Activated B cell treated with CpG ODN at 0.5 μM for 24 hours (primary cell): ENCODE data around the gene GADL1. TPM values are rescaled to one million over a fixed set of nuclear protein-coding genes. Genes with fewer than 3 reads are reported as not detected.

Experiments
- ATAC-seq: fragments of 200-7000 bp; cut with Tn5 transposase; one replicate; pipeline ENCODE4 v1.10.0; 2021; ENCODE audit warnings: low read depth, mild to moderate bottlenecking, moderate library complexity
- CTCF ChIA-PET: fragments of 350-600 bp; sonication (Branson Sonifier 250); formaldehyde crosslinking; loops from one replicate; lab custom pipeline; 2021; ENCODE audit warnings: antibody characterized with exemption; lab: Charles Lee
- POLR2A ChIA-PET: fragments of 350-600 bp; sonication (Branson Sonifier 250); formaldehyde crosslinking; loops from one replicate; lab custom pipeline; 2021; ENCODE audit warnings: antibody characterized with exemption; lab: Charles Lee
- DNase-seq: peaks from one replicate; pipeline ENCODE4 v3.0.0; 2022
- H3K27ac Mint-ChIP-seq: one replicate; pipeline ENCODE4 v1.8.0; 2020; ENCODE audit warnings: mixed read lengths
- H3K27me3 Mint-ChIP-seq: one replicate; pipeline ENCODE4 v1.8.0; 2021; ENCODE audit warnings: mixed read lengths
- H3K36me3 Mint-ChIP-seq: one replicate; pipeline ENCODE4 v1.8.0; 2021; ENCODE audit warnings: low read depth, mixed read lengths
- H3K4me1 Mint-ChIP-seq: one replicate; pipeline ENCODE4 v1.8.0; 2021; ENCODE audit warnings: mixed read lengths
- H3K4me3 Mint-ChIP-seq: one replicate; pipeline ENCODE4 v1.8.0; 2020; ENCODE audit warnings: mild to moderate bottlenecking, mixed read lengths
- H3K9me3 Mint-ChIP-seq: one replicate; pipeline ENCODE4 v1.8.0; 2020; ENCODE audit warnings: mixed read lengths
- intact Hi-C: fragments of 100-400 bp; cut with micrococcal nuclease; formaldehyde crosslinking; loops from one replicate; pipeline ENCODE4 v1.15.1; 2024
- total RNA-seq: library from RNA; stranded (reverse); gene quantifications from 2 replicates; pipeline ENCODE4 v1.2.3, GENCODE V29; 2022
- TF ChIP-seq, protein P1 (sequence below): fragments of 200-600 bp; IDR thresholded peaks from one replicate; pipeline ENCODE4 v1.8.0; 2022; ENCODE audit warnings: antibody characterized with exemption, mild to moderate bottlenecking

Gene GADL1
- total RNA-seq, 1 donor from 2014 or later = not detected

DNA sequence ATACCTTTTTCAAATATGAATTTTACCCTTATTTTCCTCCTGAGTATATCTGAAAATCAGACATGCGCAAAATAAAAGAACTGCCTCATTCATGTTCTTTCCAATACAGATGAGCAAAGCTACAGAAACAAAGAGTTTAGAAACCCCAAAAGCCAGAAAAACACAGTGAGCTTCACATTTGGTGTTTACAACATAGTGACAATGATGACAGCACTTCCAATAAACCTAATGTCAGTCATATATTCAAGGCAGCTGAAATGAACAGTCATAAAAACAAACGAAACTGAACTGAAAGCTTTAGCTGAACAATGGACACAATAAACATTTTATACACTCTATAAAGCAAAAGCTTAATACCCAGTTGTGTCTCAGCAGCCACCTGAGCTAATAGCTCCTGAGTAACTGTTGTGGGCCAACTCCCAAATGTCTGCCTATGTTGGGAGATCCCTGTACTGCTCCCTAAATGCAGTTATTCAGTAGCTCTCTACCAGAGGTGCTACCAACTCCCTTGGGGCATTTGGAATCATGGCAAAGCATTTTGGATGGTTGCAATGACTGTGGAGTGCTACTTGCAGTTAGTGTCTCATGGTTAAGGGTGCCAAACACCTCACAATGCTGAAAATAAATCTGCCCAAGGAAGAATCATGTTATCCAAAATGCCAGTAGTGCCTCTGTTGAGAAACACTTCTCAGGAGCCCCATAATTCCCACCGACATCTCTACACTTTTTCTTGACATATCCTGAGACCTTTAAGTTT, 156.5 kb downstream of the GADL1 start:
- H3K27me3 Mint-ChIP-seq = peaks cover 5% of the 10 kb centered on the region
- H3K36me3 Mint-ChIP-seq = no peaks in the 10 kb centered on the region
- TF ChIP-seq, protein P1, sequence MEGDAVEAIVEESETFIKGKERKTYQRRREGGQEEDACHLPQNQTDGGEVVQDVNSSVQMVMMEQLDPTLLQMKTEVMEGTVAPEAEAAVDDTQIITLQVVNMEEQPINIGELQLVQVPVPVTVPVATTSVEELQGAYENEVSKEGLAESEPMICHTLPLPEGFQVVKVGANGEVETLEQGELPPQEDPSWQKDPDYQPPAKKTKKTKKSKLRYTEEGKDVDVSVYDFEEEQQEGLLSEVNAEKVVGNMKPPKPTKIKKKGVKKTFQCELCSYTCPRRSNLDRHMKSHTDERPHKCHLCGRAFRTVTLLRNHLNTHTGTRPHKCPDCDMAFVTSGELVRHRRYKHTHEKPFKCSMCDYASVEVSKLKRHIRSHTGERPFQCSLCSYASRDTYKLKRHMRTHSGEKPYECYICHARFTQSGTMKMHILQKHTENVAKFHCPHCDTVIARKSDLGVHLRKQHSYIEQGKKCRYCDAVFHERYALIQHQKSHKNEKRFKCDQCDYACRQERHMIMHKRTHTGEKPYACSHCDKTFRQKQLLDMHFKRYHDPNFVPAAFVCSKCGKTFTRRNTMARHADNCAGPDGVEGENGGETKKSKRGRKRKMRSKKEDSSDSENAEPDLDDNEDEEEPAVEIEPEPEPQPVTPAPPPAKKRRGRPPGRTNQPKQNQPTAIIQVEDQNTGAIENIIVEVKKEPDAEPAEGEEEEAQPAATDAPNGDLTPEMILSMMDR = no peak
- intact Hi-C loops = no loop called here
- DNase-seq = no peak
- ATAC-seq = no peak
- H3K9me3 Mint-ChIP-seq = no peaks in the 10 kb centered on the region
- H3K4me1 Mint-ChIP-seq = peaks cover under 1% of the 10 kb centered on the region
- ChIA-PET POLR2A (no interaction called here), CTCF (no interaction called here)
- H3K4me3 Mint-ChIP-seq = no peak overlapping the region
- H3K27ac Mint-ChIP-seq = no peak overlapping the region

DNA sequence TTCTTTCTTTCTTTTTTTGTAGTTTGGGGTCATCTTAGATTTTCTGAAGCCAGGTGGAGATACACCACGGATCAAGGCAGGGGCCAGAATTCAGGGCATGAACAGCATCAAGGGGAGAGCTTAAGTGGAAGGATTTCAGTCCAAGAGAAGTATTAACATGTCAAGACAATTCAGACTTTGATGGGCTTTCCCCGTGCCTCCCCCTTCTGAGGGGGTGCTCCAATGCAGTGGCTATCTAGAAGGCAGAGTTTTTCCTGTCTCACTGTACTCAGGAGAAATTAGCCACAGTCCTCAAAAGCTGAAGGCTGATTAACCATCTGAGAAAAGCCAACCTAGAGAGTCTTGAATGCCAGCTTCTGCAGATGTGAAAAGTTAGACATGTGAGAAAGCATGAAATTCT, 160.8 kb downstream of the GADL1 start:
- Mint-ChIP-seq H3K36me3 (no peaks in the 10 kb centered on the region), H3K4me1 (no peaks in the 10 kb centered on the region), H3K9me3 (no peaks in the 10 kb centered on the region), H3K27ac (no peak overlapping the region), H3K27me3 (peaks cover 8% of the 10 kb centered on the region), H3K4me3 (no peak overlapping the region)
- intact Hi-C loops = no loop called here
- ChIA-PET CTCF (interaction anchor here (0.9 kb wide), 1 partner anchor 36 kb away, joined by 3 read pairs; no protein-coding TSS in a partner anchor), POLR2A (no interaction called here)
- TF ChIP-seq, protein P1 = no peak
- DNase-seq (no peak), ATAC-seq (no peak)

DNA sequence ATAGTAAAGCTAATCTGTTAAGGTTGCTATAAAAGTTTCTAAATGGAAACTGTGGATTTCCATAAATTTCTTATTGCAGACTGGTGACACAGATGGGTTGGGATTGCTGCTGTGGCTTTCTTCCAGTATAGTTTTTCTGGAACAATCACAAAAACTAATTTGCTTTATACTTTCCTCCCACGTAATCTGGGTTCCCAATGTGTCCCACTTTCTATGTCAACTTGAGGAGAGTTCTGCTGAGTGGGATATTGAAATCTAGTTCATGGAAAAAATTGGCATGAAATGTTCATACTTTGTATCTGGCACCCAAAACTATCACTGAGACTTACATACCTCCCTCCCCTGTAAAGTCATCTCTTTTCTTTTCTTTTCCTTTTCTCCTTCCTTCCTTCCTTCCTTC, 161.3 kb downstream of the GADL1 start:
- Mint-ChIP-seq H3K27ac (no peak overlapping the region), H3K36me3 (no peaks in the 10 kb centered on the region), H3K27me3 (peaks cover 8% of the 10 kb centered on the region), H3K4me1 (no peaks in the 10 kb centered on the region), H3K9me3 (no peaks in the 10 kb centered on the region), H3K4me3 (no peak overlapping the region)
- no peak for DNase-seq
- ChIA-PET CTCF (no interaction called here), POLR2A (no interaction called here)
- TF ChIP-seq, protein P1 = no peak
- intact Hi-C loops = no loop called here
- no peak for ATAC-seq

DNA sequence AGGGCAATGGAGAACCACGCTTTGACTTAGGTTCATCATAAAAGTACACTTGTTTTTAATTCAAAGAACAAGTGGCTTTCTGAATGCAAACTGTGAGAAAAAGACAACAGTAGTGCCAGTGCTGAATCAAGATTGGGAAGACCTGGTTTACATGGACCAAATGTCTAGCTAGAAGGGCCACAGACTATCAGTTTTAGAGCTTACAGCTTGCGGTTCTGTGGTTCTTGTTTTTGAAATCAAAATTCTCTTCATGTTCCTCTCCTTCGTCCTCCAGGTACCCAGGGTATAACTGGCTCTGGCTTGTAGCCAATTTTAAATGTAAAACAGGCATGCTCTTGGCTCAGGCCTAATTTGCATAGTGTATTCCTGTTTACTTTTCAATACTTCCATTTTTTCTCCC, 163.5 kb downstream of the GADL1 start:
- DNase-seq = no peak
- H3K27me3 Mint-ChIP-seq = peaks cover 6% of the 10 kb centered on the region

DNA sequence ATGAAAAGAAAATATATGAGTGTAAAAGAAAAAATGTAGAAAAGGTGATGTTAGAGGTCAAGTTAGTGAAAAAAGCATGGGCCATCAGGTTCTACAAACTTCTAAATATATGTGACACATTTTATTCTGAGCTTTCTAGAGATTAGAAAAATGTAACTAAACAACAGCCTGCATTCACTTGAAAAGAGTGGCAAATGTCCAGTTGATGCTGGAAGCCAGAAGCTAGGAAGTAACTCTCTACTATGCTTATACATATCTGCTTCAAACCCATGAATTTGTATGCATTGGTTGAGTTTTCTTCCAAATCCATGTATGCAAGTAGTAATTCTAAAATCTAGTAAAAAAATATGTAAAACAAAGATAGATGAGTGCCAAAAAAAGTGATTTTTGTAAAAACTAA, 164.5 kb downstream of the GADL1 start:
- Mint-ChIP-seq H3K4me3 (no peak overlapping the region), H3K4me1 (no peaks in the 10 kb centered on the region)

More for the DNA sequence above, 163.5 kb downstream of the GADL1 start:
- Mint-ChIP-seq H3K4me1 (no peaks in the 10 kb centered on the region), H3K4me3 (no peak overlapping the region), H3K36me3 (no peaks in the 10 kb centered on the region), H3K9me3 (no peaks in the 10 kb centered on the region), H3K27ac (no peak overlapping the region)
- ChIA-PET CTCF (no interaction called here), POLR2A (no interaction called here)
- TF ChIP-seq, protein P1 = no peak
- intact Hi-C loops = no loop called here
- no peak for ATAC-seq

More for the DNA sequence above, 164.5 kb downstream of the GADL1 start:
- TF ChIP-seq, protein P1 = no peak
- ChIA-PET CTCF (no interaction called here), POLR2A (no interaction called here)
- intact Hi-C loops = no loop called here
- no peak for DNase-seq
- no peak for ATAC-seq
- H3K27me3 Mint-ChIP-seq = peaks cover 5% of the 10 kb centered on the region
- no peaks in the 10 kb centered on the region for H3K9me3 Mint-ChIP-seq
- no peak overlapping the region for H3K27ac Mint-ChIP-seq
- H3K36me3 Mint-ChIP-seq = no peaks in the 10 kb centered on the region
